ENCODE measurements around the gene KCNF1. TPM values are rescaled to one million over a fixed set of nuclear protein-coding genes. Genes with fewer than 3 reads are reported as not detected.

KCNF1 gene
- total RNA-seq, 1 experiment from 2014 or later = 0.52 TPM

- TF ChIP-seq MAX (IDR thresholded peaks at IDR 0.05) (peak; percentile 77; the same call in 1 of the 2 replicates), POLR2A (IDR thresholded peaks at IDR 0.05; ENCODE audit: borderline replicate concordance, extremely low read depth, insufficient read depth, insufficient read length) (no peak), TCF7L2 (IDR thresholded peaks at IDR 0.05; ENCODE audit: borderline replicate concordance, extremely low read depth, insufficient read depth, insufficient read length) (peak; percentile 48), SP1 (IDR thresholded peaks at IDR 0.05; ENCODE audit: low read depth) (peak; percentile 98), SRF (IDR thresholded peaks at IDR 0.05; ENCODE audit: low read depth) (peak; percentile 92)
Observed at GRCh38 chr2:10935953-10936942, 24.5 kb downstream of the KCNF1 start (continued).

GRCh38 chr2:10939058-10939457, 27.3 kb downstream of the KCNF1 start:
- ATAC-seq (no peak), DNase-seq (ENCODE audit: low read depth, low spot score) (no peak)
- Histone ChIP-seq H3K9me2 (ENCODE audit: insufficient read depth) (no peaks in the 10 kb centered on the region), H3K4me3 (replicated peaks in 1 of 2; ENCODE audit: low read depth in 1 of 2, low read length in 2 of 2) (no peak overlapping the region), H3K36me3 (ENCODE audit: control insufficient read depth in 1 of 2, insufficient read depth in 2 of 2, low read length in 2 of 2) (no peaks in the 10 kb centered on the region), H3K27ac (ENCODE audit: low read depth, low read length) (no peak overlapping the region), H3K79me2 (ENCODE audit: insufficient read depth, low read length) (no peaks in the 10 kb centered on the region), H2AFZ (ENCODE audit: low read depth, low read length, poor library complexity, severe bottlenecking) (no peak overlapping the region), H3K27me3 (ENCODE audit: insufficient read depth, low read length) (no peaks in the 10 kb centered on the region), H4K20me1 (ENCODE audit: insufficient read depth) (no peaks in the 10 kb centered on the region), H3K4me1 (ENCODE audit: control insufficient read depth in 1 of 2, insufficient read depth in 2 of 2, low read length in 2 of 2) (peaks cover 19 to 37% of the 10 kb centered on the region in 2 experiments), H3K9ac (ENCODE audit: low read length) (no peak overlapping the region), H3K9me3 (ENCODE audit: control insufficient read depth in 1 of 2, insufficient read depth in 1 of 2, low read depth in 1 of 2, low read length in 2 of 2) (peaks cover 10 to 22% of the 10 kb centered on the region in 2 experiments; a peak in 3 of 4 replicates), H3K4me2 (ENCODE audit: low read length) (no peak overlapping the region)
- BruUV-seq (replicated peaks) = no TSS peak
- RAD21 ChIA-PET (ENCODE audit: low non-redundant PET in 1 of 2, low total read pairs in 2 of 2, uncharacterized antibody in 2 of 2, unreplicated experiment in 2 of 2) = no interaction called here
- POLR2A ChIA-PET = no interaction called here
- TF ChIP-seq RAD21 (IDR thresholded peaks at IDR 0.05; ENCODE audit: low read depth) (no peak), EGR1 (IDR thresholded peaks at IDR 0.05; ENCODE audit: low read depth) (no peak), ELF1 (IDR thresholded peaks at IDR 0.05; ENCODE audit: borderline replicate concordance, low read depth) (no peak), TCF7L2 (IDR thresholded peaks at IDR 0.05; ENCODE audit: borderline replicate concordance, extremely low read depth, insufficient read depth, insufficient read length) (no peak), SRF (IDR thresholded peaks at IDR 0.05; ENCODE audit: low read depth) (no peak), ZNF274 (IDR thresholded peaks at IDR 0.05; ENCODE audit: low read depth, low read length) (no peak), ZBTB33 (IDR thresholded peaks at IDR 0.05; ENCODE audit: extremely low read depth, insufficient replicate concordance, low read length) (no peak), ZFX (IDR thresholded peaks at IDR 0.05) (no peak), POLR2A (IDR thresholded peaks at IDR 0.05; ENCODE audit: borderline replicate concordance, extremely low read depth, insufficient read depth, insufficient read length) (no peak), CEBPB (IDR thresholded peaks at IDR 0.05; ENCODE audit: low read depth) (no peak), SIN3A (IDR thresholded peaks at IDR 0.05; ENCODE audit: low read depth) (no peak), POLR2AphosphoS5 (IDR thresholded peaks at IDR 0.05; ENCODE audit: low read depth, low read length) (no peak)
- TF ChIP-seq, protein P1, sequence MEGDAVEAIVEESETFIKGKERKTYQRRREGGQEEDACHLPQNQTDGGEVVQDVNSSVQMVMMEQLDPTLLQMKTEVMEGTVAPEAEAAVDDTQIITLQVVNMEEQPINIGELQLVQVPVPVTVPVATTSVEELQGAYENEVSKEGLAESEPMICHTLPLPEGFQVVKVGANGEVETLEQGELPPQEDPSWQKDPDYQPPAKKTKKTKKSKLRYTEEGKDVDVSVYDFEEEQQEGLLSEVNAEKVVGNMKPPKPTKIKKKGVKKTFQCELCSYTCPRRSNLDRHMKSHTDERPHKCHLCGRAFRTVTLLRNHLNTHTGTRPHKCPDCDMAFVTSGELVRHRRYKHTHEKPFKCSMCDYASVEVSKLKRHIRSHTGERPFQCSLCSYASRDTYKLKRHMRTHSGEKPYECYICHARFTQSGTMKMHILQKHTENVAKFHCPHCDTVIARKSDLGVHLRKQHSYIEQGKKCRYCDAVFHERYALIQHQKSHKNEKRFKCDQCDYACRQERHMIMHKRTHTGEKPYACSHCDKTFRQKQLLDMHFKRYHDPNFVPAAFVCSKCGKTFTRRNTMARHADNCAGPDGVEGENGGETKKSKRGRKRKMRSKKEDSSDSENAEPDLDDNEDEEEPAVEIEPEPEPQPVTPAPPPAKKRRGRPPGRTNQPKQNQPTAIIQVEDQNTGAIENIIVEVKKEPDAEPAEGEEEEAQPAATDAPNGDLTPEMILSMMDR (IDR thresholded peaks at IDR 0.05 in 2 of 3, conservative IDR thresholded peaks at IDR 0.05 in 1 of 3; ENCODE audit: borderline replicate concordance in 1 of 3, insufficient read depth in 1 of 3, low read depth in 2 of 3, low read length in 2 of 3) = no peak
- intact Hi-C loops (cut with micrococcal nuclease) = no loop called here
- CTCF ChIA-PET = no interaction called here

Data from HCT116 (cell line).